HL-60 (cell line): ENCODE results near the gene MARCHF10.

ENCODE experiments used
- DNase-seq, 2 experiments: peaks; one replicate each; pipeline ENCODE4 v3.0.0-alpha.2; 2010 to 2020; ENCODE audit warnings: low read depth in 1 of 2, low spot score in 1 of 2
- H3K27ac ChIP-seq: fragments of 250-450 bp; sonication (Bioruptor Pico); replicated peaks from 2 replicates; pipeline ENCODE4 v1.5.1; 2020; ENCODE audit warnings: mild to moderate bottlenecking, moderate library complexity
- H3K27me3 ChIP-seq: fragments of 250-450 bp; sonication (Bioruptor Pico); 2 replicates; pipeline ENCODE4 v1.5.1; 2021; ENCODE audit warnings: mild to moderate bottlenecking, moderate library complexity; ENCODE audit not compliant: insufficient read depth, poor library complexity, severe bottlenecking
- H3K4me3 ChIP-seq: replicated peaks from 2 replicates; pipeline ENCODE4 v1.5.1; 2011; ENCODE audit warnings: mild to moderate bottlenecking, control low read depth, low read length; ENCODE audit not compliant: insufficient read depth
- CTCF ChIP-seq: IDR thresholded peaks from one replicate; pipeline ENCODE4 v1.5.1; 2011; ENCODE audit warnings: low read length, control low read depth, inconsistent platforms; ENCODE audit not compliant: insufficient read depth
- GABPA ChIP-seq: IDR thresholded peaks from 2 replicates; pipeline ENCODE4 v1.6.1; 2012; ENCODE audit warnings: low read depth
- POLR2AphosphoS5 ChIP-seq: IDR thresholded peaks from 2 replicates; pipeline ENCODE4 v1.6.1; 2012; ENCODE audit warnings: low read depth
- SPI1 ChIP-seq: IDR thresholded peaks from 2 replicates; pipeline ENCODE4 v1.6.1; 2012; ENCODE audit warnings: low read depth, mild to moderate bottlenecking, borderline replicate concordance
- TF ChIP-seq, protein P1 (sequence below): IDR thresholded peaks from 2 replicates; pipeline ENCODE4 v1.6.1; 2012; ENCODE audit warnings: low read depth; ENCODE audit not compliant: insufficient replicate concordance

The MARCHF10 gene

DNA sequence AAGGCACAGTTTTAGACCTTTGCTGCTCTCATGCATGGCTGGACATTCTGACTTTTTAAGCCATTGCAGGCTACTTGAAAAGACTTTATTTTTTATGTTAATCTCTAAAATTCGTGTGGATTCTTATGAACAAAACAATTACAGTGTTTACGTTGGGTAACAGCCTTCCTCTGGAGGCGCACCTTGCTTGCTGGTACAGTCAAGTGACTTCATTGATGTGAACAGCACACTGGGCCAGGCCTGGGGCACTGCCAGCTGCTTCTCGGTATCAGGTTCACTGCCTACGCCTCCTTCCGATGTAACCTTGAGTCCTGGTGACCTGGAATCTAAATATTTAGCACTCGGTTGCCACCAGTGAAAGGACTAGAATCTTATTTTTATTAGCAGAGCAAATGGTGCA is 27.8 kb downstream of the MARCHF10 start:
- Histone ChIP-seq H3K27ac (no peak overlapping the region), H3K4me3 (no peak overlapping the region), H3K27me3 (no peaks in the 10 kb centered on the region)
- TF ChIP-seq GABPA (no peak), SPI1 (no peak), POLR2AphosphoS5 (no peak), CTCF (no peak)
- TF ChIP-seq, protein P1, sequence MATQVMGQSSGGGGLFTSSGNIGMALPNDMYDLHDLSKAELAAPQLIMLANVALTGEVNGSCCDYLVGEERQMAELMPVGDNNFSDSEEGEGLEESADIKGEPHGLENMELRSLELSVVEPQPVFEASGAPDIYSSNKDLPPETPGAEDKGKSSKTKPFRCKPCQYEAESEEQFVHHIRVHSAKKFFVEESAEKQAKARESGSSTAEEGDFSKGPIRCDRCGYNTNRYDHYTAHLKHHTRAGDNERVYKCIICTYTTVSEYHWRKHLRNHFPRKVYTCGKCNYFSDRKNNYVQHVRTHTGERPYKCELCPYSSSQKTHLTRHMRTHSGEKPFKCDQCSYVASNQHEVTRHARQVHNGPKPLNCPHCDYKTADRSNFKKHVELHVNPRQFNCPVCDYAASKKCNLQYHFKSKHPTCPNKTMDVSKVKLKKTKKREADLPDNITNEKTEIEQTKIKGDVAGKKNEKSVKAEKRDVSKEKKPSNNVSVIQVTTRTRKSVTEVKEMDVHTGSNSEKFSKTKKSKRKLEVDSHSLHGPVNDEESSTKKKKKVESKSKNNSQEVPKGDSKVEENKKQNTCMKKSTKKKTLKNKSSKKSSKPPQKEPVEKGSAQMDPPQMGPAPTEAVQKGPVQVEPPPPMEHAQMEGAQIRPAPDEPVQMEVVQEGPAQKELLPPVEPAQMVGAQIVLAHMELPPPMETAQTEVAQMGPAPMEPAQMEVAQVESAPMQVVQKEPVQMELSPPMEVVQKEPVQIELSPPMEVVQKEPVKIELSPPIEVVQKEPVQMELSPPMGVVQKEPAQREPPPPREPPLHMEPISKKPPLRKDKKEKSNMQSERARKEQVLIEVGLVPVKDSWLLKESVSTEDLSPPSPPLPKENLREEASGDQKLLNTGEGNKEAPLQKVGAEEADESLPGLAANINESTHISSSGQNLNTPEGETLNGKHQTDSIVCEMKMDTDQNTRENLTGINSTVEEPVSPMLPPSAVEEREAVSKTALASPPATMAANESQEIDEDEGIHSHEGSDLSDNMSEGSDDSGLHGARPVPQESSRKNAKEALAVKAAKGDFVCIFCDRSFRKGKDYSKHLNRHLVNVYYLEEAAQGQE: no peak
- no peak for DNase-seq

DNA sequence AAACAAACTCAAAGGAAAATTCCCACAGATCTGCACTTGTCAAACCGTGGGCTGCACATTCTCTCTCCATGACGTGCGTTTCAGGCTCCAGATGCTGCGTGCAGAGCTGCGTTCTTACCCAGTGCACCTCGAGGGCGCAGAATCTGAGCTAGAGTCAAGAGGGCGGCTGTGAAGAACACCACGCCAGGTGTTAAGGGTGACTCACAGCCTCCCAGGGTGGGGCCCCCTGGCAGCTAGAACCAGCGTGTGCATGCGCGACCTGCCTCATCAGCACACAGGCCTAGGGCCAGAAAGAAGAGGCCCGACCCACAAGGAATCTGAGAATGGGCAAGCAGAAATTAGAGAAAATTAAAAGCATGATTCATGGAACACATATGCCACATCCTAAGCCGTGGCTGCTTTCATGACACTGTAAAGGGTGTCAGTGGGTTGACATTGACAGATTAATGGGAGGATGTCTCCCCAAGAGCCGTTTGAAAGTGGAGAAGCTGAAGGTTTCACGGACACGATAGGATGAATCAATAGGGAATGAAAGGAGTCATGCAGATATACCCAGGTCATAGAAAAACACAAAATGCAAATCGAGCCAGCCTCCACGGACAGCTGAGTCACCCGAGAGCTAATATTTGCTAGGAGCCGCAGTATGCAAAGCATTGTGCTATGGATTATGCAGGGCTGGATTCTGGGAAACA is 29.0 kb downstream of the MARCHF10 start:
- TF ChIP-seq POLR2AphosphoS5 (no peak), GABPA (no peak), CTCF (no peak), SPI1 (no peak)
- TF ChIP-seq, protein P1: no peak
- no peak overlapping the region for H3K4me3 ChIP-seq
- H3K27me3 ChIP-seq: no peaks in the 10 kb centered on the region
- H3K27ac ChIP-seq: no peak overlapping the region
- no peak for DNase-seq

- DNase-seq: no peak
- H3K4me3 ChIP-seq: no peak overlapping the region
- H3K27ac ChIP-seq: no peak overlapping the region
- no peaks in the 10 kb centered on the region for H3K27me3 ChIP-seq
- TF ChIP-seq GABPA (no peak), CTCF (no peak), POLR2AphosphoS5 (no peak), SPI1 (no peak)
- TF ChIP-seq, protein P1: no peak
Measured at GRCh38 chr17:62775876-62776275, 32.2 kb downstream of the MARCHF10 start.
